Endothelial cell of umbilical vein (primary cell): ENCODE results near the gene VLDLR. TPM values are rescaled to one million over a fixed set of nuclear protein-coding genes. Genes with fewer than 3 reads are reported as not detected.

ENCODE experiments used
- BruUV-seq: library from RNA; stranded (reverse); fragments of 400-500 nt; replicated peaks from 2 replicates; lab custom pipeline; 2021; lab: Mats Ljungman, UMichigan
- CTCF ChIA-PET: fragments of 300-600, 350-600 bp; sonication (Branson Sonifier 250); formaldehyde crosslinking; loops from one replicate; lab custom pipeline; 2021; ENCODE audit warnings: antibody characterized with exemption, inconsistent platforms; lab: Charles Lee
- POLR2A ChIA-PET: fragments of 300-600, 350-600 bp; sonication (Branson Sonifier 250); formaldehyde crosslinking; loops from one replicate; lab custom pipeline; 2021; ENCODE audit warnings: antibody characterized with exemption, inconsistent platforms; lab: Charles Lee
- DNase-seq: peaks from one replicate; pipeline ENCODE4 v3.0.0-alpha.2; 2011; ENCODE audit warnings: low read depth, low spot score
- FAIRE-seq: peaks from 2 replicates; lab custom pipeline; 2011; peaks lifted over from hg19 to GRCh38; lab: Jason Lieb, UNC
- H2AFZ ChIP-seq: 2 replicates; pipeline ENCODE4 v1.6.0; 2012; ENCODE audit warnings: low read depth, low read length, control low read depth, inconsistent platforms
- H3K27ac ChIP-seq: 2 replicates; pipeline ENCODE4 v1.5.1; 2011; ENCODE audit warnings: low read depth, mild to moderate bottlenecking, control low read depth, low read length, moderate library complexity; ENCODE audit not compliant: insufficient read depth
- H3K27me3 ChIP-seq, 2 experiments: 2 replicates each; pipeline versions ENCODE4 v1.6.0 to v1.6.1; 2011; ENCODE audit warnings: low read length in 2 of 2, mixed read lengths in 1 of 2; ENCODE audit not compliant: control insufficient read depth in 2 of 2, insufficient read depth in 2 of 2
- H3K36me3 ChIP-seq, 2 experiments: 2 replicates in 1 of 2; 3 replicates in 1 of 2; pipeline ENCODE4 v1.5.1; 2011; ENCODE audit warnings: low read length in 2 of 2, mild to moderate bottlenecking in 1 of 2, moderate library complexity in 1 of 2; ENCODE audit not compliant: control insufficient read depth in 2 of 2, insufficient read depth in 2 of 2; ENCODE audit errors: extremely low read depth in 1 of 2
- H3K4me1 ChIP-seq: 3 replicates; pipeline ENCODE4 v1.5.1; 2011; ENCODE audit warnings: mild to moderate bottlenecking, low read length; ENCODE audit not compliant: control insufficient read depth, insufficient read depth; ENCODE audit errors: extremely low read depth
- H3K4me2 ChIP-seq: 2 replicates; pipeline ENCODE4 v1.6.1; 2011; ENCODE audit warnings: low read length, control low read depth, mixed read lengths; ENCODE audit not compliant: insufficient read depth
- H3K4me3 ChIP-seq, 3 experiments: fragments of 200-600 bp in 1 of 3; sonication (generic), shearing (Covaris generic) in 1 of 3; replicated peaks in 1 of 3; 2 replicates each; pipeline ENCODE4 v1.5.1; 2011 to 2016; ENCODE audit warnings: control low read depth in 3 of 3, low read length in 3 of 3, mild to moderate bottlenecking in 2 of 3, inconsistent platforms in 1 of 3, low read depth in 1 of 3, moderate library complexity in 1 of 3; ENCODE audit not compliant: insufficient read depth in 1 of 3
- H3K79me2 ChIP-seq: 2 replicates; pipeline ENCODE4 v1.6.0; 2012; ENCODE audit warnings: low read length, inconsistent platforms; ENCODE audit not compliant: control insufficient read depth, insufficient read depth
- H3K9ac ChIP-seq: replicated peaks from 2 replicates; pipeline ENCODE3; 2011; ENCODE audit warnings: low read length, control low read depth; ENCODE audit not compliant: insufficient read depth; ENCODE audit errors: extremely low read depth
- H3K9me1 ChIP-seq: replicated peaks from 3 replicates; pipeline ENCODE4 v1.6.0; 2011; ENCODE audit warnings: mild to moderate bottlenecking, low read length; ENCODE audit not compliant: control insufficient read depth, insufficient read depth; ENCODE audit errors: extremely low read depth
- H3K9me3 ChIP-seq: replicated peaks from 2 replicates; pipeline ENCODE4 v1.5.1; 2012; ENCODE audit warnings: low read length, inconsistent platforms; ENCODE audit not compliant: control insufficient read depth, insufficient read depth
- H4K20me1 ChIP-seq: replicated peaks from 2 replicates; pipeline ENCODE3; 2011; ENCODE audit warnings: mild to moderate bottlenecking, low read length; ENCODE audit not compliant: control insufficient read depth, insufficient read depth; ENCODE audit errors: extremely low read depth
- EZH2 ChIP-seq: IDR thresholded peaks from 2 replicates; pipeline ENCODE4 v1.6.1; 2012; ENCODE audit warnings: borderline replicate concordance, low read depth, mild to moderate bottlenecking, moderate library complexity, low read length, inconsistent platforms; ENCODE audit not compliant: severe bottlenecking
- FOS ChIP-seq: IDR thresholded peaks from 2 replicates; pipeline ENCODE4 v1.6.1; 2011; ENCODE audit warnings: mild to moderate bottlenecking, low read length, moderate library complexity, borderline replicate concordance; ENCODE audit not compliant: insufficient read depth
- GATA2 ChIP-seq: IDR thresholded peaks from 2 replicates; pipeline ENCODE4 v1.7.0; 2011; ENCODE audit warnings: low read depth, mild to moderate bottlenecking, moderate library complexity, mixed read lengths, low read length; ENCODE audit not compliant: insufficient read length, insufficient read depth
- JUN ChIP-seq: IDR thresholded peaks from 2 replicates; pipeline ENCODE4 v1.6.1; 2011; ENCODE audit warnings: borderline replicate concordance, low read depth; ENCODE audit not compliant: insufficient read length, insufficient read depth
- MYC ChIP-seq: IDR thresholded peaks from one replicate; pipeline ENCODE4 v1.6.1; 2011; ENCODE audit warnings: mild to moderate bottlenecking, low read depth, low read length
- POLR2A ChIP-seq: IDR thresholded peaks from 2 replicates; pipeline ENCODE4 v1.6.1; 2012; ENCODE audit warnings: low read depth, mild to moderate bottlenecking, control low read depth, low read length
- POLR2AphosphoS5 ChIP-seq: IDR thresholded peaks from 2 replicates; pipeline ENCODE4 v1.6.1; 2012; ENCODE audit warnings: low read depth, mild to moderate bottlenecking, control low read depth, low read length, moderate library complexity; ENCODE audit not compliant: insufficient read depth
- dilution Hi-C: fragments of 300-500 bp; cut with MboI; formaldehyde crosslinking; loops from one replicate; pipeline ENCODE4 v1.15.0; 2019; ENCODE audit warnings: low sequenced_read_pairs; ENCODE audit not compliant: extremely low pct_ligation_motif_present
- intact Hi-C: fragments of 100-400 bp; cut with micrococcal nuclease; formaldehyde crosslinking; loops from one replicate; pipeline ENCODE4 v1.10.0; 2022
- polyA plus RNA-seq, 4 experiments: library from polyadenylated mRNA; depleted of rRNA in 3 of 4; stranded (reverse) in 3 of 4; unstranded in 1 of 4; fragments of >200 nt; gene quantifications; 2 replicates each; pipeline versions ENCODE4 v1.2.1 to v1.2.3, GENCODE V29; 2011 to 2012; ENCODE audit warnings: missing spikeins in 1 of 4
- total RNA-seq: library from RNA; stranded (reverse); gene quantifications from 2 replicates; pipeline ENCODE4 v1.2.3, GENCODE V29; 2021
- TF ChIP-seq, protein P1 (sequence below), 2 donors: IDR thresholded peaks; 1 replicate in 1 of 2; 2 replicates in 1 of 2; pipeline ENCODE4 v1.5.1; 2011; ENCODE audit warnings: low read length in 2 of 2, mild to moderate bottlenecking in 2 of 2, moderate library complexity in 2 of 2, control low read depth in 1 of 2, inconsistent platforms in 1 of 2, low read depth in 1 of 2; ENCODE audit not compliant: insufficient read depth in 1 of 2; ENCODE audit errors: extremely low read depth in 1 of 2
- TF ChIP-seq, protein P2 (sequence below): IDR thresholded peaks from 2 replicates; pipeline ENCODE4 v1.6.1; 2011; ENCODE audit not compliant: insufficient read depth, insufficient read length

Gene VLDLR
- total and polyA plus RNA-seq, 2 donors (not counting 3 experiments of a cell fraction or from before 2014, with no cell fraction given) = 0.47 to 2.5 TPM

DNA sequence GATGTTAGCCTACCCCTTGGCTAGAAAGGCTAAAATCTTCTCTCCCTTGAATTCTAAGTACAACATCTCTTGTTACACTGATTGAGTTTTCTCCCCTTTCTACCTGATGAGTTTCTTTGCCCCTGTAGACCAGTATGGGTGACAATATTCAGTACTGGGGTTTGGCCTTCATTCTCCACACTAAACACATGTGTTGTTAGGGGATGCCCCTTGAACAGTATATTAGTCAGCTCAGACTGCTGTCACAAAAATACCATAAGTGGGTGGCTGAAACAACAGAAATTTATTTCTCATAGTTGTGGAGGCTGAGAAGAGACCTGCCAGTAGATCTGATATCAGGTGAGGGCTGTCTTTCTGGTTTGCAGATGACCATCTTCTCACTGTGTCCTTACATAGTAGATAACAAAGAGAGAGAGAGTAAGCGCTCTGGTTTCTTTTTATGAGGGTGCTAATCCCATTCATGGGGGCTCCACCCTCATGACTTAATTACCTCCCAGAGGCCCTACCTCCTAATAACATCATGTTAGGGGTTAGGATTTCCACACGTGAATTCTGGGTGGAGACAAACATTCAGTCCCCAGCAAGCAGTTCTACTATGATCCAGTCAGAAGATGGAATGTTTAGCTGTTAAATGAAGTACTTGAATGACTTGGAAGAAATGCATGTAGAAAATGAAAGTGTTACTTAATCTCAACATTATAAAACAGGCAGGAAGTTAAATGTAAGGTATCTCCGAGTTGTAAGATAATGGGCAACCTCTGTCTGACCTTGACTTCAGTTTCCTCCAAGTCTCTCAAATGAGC is 17.5 kb downstream of the VLDLR start:
- Histone ChIP-seq H3K4me2 (no peak overlapping the region), H3K9me3 (no peaks in the 10 kb centered on the region), H2AFZ (no peak overlapping the region), H3K27me3 (peaks cover 0 to 6% of the 10 kb centered on the region in 2 experiments), H3K4me1 (no peaks in the 10 kb centered on the region), H4K20me1 (no peaks in the 10 kb centered on the region), H3K9me1 (no peaks in the 10 kb centered on the region), H3K27ac (no peak overlapping the region), H3K9ac (no peak overlapping the region), H3K4me3 (no peak overlapping the region), H3K36me3 (no peaks in the 10 kb centered on the region), H3K79me2 (no peaks in the 10 kb centered on the region)
- dilution Hi-C loops = no loop called here
- no peak for DNase-seq
- no peak for FAIRE-seq
- CTCF ChIA-PET = interaction anchor here (0.7 to 1.1 kb wide), 2 partner anchors 15 to 89 kb away, joined by 3 to 4 read pairs; no protein-coding TSS in a partner anchor
- BruUV-seq = no TSS peak
- TF ChIP-seq, protein P1, sequence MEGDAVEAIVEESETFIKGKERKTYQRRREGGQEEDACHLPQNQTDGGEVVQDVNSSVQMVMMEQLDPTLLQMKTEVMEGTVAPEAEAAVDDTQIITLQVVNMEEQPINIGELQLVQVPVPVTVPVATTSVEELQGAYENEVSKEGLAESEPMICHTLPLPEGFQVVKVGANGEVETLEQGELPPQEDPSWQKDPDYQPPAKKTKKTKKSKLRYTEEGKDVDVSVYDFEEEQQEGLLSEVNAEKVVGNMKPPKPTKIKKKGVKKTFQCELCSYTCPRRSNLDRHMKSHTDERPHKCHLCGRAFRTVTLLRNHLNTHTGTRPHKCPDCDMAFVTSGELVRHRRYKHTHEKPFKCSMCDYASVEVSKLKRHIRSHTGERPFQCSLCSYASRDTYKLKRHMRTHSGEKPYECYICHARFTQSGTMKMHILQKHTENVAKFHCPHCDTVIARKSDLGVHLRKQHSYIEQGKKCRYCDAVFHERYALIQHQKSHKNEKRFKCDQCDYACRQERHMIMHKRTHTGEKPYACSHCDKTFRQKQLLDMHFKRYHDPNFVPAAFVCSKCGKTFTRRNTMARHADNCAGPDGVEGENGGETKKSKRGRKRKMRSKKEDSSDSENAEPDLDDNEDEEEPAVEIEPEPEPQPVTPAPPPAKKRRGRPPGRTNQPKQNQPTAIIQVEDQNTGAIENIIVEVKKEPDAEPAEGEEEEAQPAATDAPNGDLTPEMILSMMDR (IDR thresholded peaks at IDR 0.05; ENCODE audit: extremely low read depth in 1 of 2, insufficient read depth in 1 of 2, low read depth in 1 of 2, low read length in 2 of 2) = no peak
- TF ChIP-seq GATA2 = no peak
- intact Hi-C loops = no loop called here
- POLR2A ChIA-PET = no interaction called here

DNA sequence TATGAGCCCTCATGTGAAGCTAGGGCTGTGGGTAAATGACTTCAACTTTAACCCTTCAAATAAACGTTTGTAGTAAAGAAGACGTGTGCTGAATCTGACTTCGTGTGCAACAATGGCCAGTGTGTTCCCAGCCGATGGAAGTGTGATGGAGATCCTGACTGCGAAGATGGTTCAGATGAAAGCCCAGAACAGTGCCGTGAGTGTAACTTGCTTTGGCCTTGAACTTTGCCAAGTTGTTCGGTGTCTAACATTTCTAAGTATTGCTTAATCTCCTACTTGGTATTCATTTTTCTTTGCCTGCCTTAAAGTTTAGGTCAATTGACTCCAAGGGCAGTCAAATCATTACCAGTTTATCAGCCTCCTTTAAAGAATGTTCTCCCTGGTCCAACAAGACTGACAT is 18.2 kb downstream of the VLDLR start:
- POLR2A ChIA-PET = no interaction called here
- DNase-seq (no peak), FAIRE-seq (no peak)
- no peaks in the 10 kb centered on the region for H3K36me3 ChIP-seq
- no peaks in the 10 kb centered on the region for H3K4me1 ChIP-seq
- no peak overlapping the region for H3K4me3 ChIP-seq
- intact Hi-C loops (no loop called here), dilution Hi-C loops (no loop called here)
- no peaks in the 10 kb centered on the region for H3K9me3 ChIP-seq
- no TSS peak for BruUV-seq
- TF ChIP-seq POLR2AphosphoS5 = no peak
- no peak for TF ChIP-seq MYC
- no peak for TF ChIP-seq POLR2A
- no peak for TF ChIP-seq GATA2
- TF ChIP-seq EZH2 = no peak
- TF ChIP-seq JUN = no peak
- TF ChIP-seq, protein P1 (IDR thresholded peaks at IDR 0.05; ENCODE audit: extremely low read depth in 1 of 2, insufficient read depth in 1 of 2, low read depth in 1 of 2, low read length in 2 of 2) = no peak
- TF ChIP-seq, protein P2, sequence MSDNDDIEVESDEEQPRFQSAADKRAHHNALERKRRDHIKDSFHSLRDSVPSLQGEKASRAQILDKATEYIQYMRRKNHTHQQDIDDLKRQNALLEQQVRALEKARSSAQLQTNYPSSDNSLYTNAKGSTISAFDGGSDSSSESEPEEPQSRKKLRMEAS = no peak
- TF ChIP-seq FOS = no peak
- no peaks in the 10 kb centered on the region for H3K79me2 ChIP-seq
- no peak overlapping the region for H3K9ac ChIP-seq
- H2AFZ ChIP-seq = no peak overlapping the region
- peaks cover 0 to 2% of the 10 kb centered on the region in 2 experiments for H3K27me3 ChIP-seq
- H4K20me1 ChIP-seq = no peaks in the 10 kb centered on the region
- H3K27ac ChIP-seq = no peak overlapping the region
- no peak overlapping the region for H3K4me2 ChIP-seq
- CTCF ChIA-PET = interaction anchor here (1.1 kb wide), 1 partner anchor 88 kb away, joined by 4 read pairs; no protein-coding TSS in a partner anchor
- no peaks in the 10 kb centered on the region for H3K9me1 ChIP-seq
